Stimulated activated CD8-positive, alpha-beta memory T cell treated with anti-CD3 and anti-CD28 coated beads, Interleukin-15, amount 100 ng/mL, for 1 hour (primary cell): ENCODE data around the gene DYNC1LI2.

ENCODE experiments used
- DNase-seq: peaks from one replicate; pipeline ENCODE4 v3.0.0-alpha.2; 2020; ENCODE audit warnings: low read depth

Gene DYNC1LI2

DNA sequence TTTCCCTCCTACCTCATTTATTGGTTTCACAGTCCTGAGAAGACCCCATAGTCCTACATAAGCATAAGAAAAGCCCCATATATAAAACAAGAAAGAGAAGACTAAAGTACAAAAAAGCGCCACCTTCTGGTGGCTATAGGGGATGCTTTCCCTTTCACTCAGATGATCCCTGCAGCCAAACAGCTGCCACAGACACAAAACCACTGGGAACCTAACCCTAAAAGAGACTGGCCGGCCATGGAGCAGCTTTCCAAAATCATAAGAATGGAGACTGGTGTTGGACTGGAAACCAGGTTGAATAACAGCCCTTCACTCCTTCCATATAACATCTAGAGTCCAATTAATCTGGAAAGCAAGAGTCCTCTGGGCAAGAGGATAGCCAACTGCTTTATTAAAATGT, 11.4 kb downstream of the DYNC1LI2 start:
- no peak for DNase-seq

GRCh38 chr16:66735891-66736290, 15.5 kb downstream of the DYNC1LI2 start:
- DNase-seq, result no peak

GRCh38 chr16:66731101-66731500, 20.3 kb downstream of the DYNC1LI2 start:
- no peak for DNase-seq

- no peak for DNase-seq
Measured at GRCh38 chr16:66728804-66729203, 22.6 kb downstream of the DYNC1LI2 start.

GRCh38 chr16:66728117-66728787, 23.2 kb downstream of the DYNC1LI2 start:
- DNase-seq, result no peak

GRCh38 chr16:66720766-66721165, 30.6 kb downstream of the DYNC1LI2 start:
- DNase-seq, result no peak

- DNase-seq, result no peak
Measured at GRCh38 chr16:66719246-66719645, 32.2 kb downstream of the DYNC1LI2 start.

DNA sequence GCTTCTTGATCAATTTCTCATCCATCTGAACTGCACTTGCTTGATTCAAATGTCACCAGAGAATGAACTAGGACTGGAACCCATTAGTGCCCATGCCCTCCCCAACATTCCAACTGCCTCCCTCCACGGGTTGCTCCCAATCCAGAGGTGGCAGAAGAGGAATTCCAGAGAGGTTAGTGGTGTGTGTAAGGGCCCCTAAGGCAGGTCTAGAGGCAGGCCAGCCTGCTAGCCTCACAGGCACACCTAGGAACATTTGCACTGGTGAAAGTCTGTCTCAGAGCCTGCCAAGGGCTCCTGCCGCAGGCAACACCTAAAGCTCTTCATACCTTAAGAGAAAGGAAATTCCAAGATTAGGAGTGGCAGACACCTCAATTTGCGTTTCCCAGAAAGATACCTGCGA, 33.6 kb downstream of the DYNC1LI2 start:
- no peak for DNase-seq

DNA sequence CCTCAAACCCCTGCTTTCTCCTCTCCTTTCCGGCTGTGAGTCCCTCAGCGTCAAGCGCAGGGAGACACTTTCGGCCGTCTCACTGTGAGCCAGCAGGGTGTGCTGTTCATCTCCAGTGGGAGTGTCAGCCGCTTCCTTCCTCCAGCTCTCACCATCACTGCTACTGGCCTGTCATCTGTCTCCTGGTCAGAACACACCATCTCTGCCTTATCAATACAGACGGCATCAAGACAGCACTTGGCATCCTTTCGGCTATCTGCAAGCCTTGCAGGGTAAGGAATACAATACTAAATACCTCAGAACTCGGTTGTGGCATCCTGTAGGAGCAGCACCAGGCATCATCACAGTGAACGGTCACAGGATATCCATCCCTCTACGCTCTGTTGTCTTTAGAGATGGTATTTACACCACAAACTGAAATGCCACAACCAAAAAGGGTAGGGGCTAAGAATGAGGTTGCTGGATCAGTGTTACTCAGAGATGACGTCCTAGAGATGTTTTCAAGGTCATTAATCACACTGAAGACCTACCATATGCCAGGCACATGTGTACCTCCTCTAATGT, 34.2 kb downstream of the DYNC1LI2 start:
- no peak for DNase-seq

DNA sequence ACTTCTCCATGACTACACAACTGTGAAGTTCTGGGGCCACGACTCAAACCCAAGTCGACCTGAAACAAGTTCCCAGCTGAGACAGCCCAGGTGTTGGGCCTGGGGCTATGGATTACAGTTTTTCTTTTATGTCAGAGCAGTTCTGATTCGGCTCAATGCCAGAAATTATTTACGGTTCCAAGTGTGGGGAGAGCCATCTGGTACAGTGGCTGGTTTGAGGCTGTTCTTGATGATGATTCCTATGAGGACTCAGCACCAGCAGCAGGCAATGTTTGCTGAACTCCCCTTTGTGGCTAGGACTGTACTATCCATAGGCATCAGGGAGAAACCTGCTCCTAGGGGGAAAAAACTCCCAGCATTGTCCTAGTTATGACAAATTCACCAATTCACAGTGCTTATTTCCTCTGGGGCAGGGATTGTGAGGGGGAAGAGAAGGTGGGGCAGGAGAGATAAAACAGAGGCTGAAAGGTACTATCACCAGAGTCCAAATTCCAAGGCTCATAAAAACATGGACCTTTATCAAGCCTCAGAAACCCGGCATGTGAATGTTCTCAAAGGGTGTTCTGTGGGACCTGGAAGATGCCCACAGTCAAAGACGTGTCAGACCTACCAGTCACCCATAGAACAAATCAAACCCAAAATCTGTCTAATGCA, 36.6 kb downstream of the DYNC1LI2 start:
- DNase-seq, result no peak

- no peak for DNase-seq
Measured at GRCh38 chr16:66714062-66714461, 37.3 kb downstream of the DYNC1LI2 start.

- DNase-seq, result no peak
Measured at GRCh38 chr16:66713076-66713475, 38.3 kb downstream of the DYNC1LI2 start.

- DNase-seq, result no peak
Measured at GRCh38 chr16:66712512-66712911, 38.9 kb downstream of the DYNC1LI2 start.

GRCh38 chr16:66711581-66711980, 39.8 kb downstream of the DYNC1LI2 start:
- DNase-seq, result no peak

DNA sequence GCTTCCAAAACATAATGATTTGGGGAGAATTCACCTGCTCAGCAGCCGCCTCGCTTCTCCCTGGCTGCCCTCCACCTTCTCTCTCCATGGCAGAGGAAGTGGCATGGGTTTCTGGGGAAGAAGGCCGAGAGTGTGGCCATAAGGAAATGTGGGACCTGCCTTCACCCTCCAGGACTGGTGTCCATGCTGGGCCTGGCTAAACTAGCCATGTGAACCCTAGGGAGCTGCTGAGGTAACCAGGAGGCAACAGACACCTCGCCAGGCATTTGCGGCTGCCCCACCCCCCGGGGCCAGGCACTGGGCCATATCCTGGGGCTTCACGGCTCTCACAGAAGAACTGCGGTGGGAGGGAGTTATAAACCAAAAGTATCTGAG, 44.9 kb downstream of the DYNC1LI2 start:
- DNase-seq, result no peak

DNA sequence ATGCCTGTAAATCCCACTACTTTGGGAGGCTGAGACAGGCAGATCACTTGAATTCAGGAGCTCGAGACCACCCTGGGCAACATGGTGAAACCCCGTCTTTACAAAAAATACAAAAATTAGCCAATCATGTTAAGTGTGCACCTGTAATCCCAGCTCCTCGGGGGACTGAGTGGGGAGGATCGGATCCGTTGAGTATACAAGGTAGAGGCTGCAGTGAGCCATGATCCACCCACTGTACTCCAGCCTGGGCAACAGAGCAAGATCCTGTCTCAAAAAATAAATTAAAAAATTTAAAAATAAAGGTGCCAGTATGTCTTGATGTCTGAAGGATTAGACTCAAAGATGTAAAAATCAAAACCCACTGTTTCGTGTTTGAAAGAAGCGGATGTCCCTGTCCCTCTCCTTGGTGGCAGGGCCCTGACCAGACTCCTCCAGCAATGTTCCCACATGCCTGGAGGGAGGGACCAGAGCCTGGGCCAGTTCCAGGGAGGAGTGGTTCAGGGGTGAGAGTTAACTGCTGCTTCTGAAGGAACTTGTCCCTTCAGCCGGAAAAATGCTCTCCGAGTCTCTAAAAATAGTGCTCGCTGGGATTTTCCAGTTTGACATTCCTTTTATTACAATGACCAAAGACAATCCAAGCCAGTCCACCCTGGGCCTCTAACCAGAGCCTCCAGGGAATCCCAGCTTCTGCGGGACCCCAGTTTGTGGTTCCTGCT, 45.5 kb downstream of the DYNC1LI2 start:
- no peak for DNase-seq

- no peak for DNase-seq
Measured at GRCh38 chr16:66703406-66704215, 47.8 kb downstream of the DYNC1LI2 start.

DNA sequence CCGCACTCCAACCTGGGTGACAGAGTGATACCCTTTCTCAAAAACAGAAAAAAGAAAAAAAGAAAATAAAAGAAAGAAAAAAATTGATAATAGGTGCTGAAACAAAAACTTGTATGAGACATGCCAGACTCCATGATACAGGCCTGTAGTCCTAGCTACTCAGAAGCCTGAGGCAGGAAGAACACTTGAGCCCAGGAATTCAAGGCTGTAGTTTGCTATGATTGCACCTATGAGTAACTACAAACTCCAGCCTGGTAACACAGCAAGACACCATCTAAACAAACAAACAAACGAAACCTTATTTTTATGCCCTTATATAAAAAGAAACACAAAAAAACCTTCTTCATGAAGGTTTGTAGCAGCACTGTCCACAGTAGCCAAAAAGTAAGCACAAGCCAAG, 49.9 kb downstream of the DYNC1LI2 start:
- no peak for DNase-seq

DNA sequence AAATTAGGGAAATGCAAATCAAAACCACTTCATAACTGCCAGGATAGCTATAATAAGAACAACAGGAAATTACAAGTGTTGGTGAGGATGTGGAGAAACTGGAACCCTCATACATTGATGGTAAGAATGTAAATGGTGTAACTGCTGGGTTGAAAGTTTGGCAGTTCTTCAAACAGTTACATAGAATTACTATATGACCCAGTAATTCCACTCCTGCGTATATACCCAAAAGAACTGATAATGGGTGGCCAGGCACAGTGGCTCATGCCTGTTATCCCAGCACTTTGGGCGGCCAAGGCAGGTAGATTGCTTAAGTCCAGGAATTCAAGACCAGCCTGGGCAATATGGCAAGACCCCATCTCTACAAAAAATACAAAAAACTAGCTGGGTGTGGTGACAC, 50.4 kb downstream of the DYNC1LI2 start:
- DNase-seq, result no peak

- DNase-seq, result no peak
Measured at GRCh38 chr16:66699898-66700297, 51.5 kb downstream of the DYNC1LI2 start.

- no peak for DNase-seq
Measured at GRCh38 chr16:66698046-66698445, 53.4 kb downstream of the DYNC1LI2 start.
